ENCODE data around the gene ARMC5. TPM values are rescaled to one million over a fixed set of nuclear protein-coding genes. Genes with fewer than 3 reads are reported as not detected.
"Not testable (repeated sequence)": the region's sequence is repeated elsewhere in the genome, so short reads cannot be mapped to it uniquely, and the experiment has no call there.

The ARMC5 gene
- polyA plus RNA-seq, 4 donors: 12.3 to 20.5 (median 14.1) TPM

DNA sequence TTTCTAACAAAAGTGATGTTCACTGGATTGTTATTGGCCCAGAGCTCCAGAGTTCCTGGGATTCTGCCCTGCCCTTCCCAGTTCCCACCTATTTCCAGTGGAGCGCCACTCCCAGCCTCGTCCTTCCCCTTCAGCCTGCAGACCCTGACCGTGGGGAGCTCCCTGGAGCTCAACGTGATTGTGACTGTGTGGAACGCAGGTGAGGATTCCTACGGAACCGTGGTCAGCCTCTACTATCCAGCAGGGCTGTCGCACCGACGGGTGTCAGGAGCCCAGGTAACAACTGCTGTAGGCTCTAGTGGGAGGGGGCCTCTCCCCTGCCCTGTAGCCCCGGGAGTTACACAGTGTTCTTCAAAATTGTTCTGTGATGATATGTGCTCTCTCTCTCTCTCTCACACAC is 42.9 kb upstream of the ARMC5 start:
- Histone ChIP-seq H3K36me3 (ENCODE audit: control insufficient read depth in 3 of 3, insufficient read depth in 2 of 3, low read depth in 1 of 3, low read length in 3 of 3) (no peaks in the 10 kb centered on the region), H3K27ac (ENCODE audit: low read depth in 1 of 3, low read length in 2 of 3) (no peak overlapping the region), H3K4me3 (ENCODE audit: low read depth in 1 of 3, low read length in 3 of 3) (no peak overlapping the region), H3K27me3 (ENCODE audit: control insufficient read depth in 3 of 3, insufficient read depth in 3 of 3, low read length in 3 of 3) (peaks cover 0 to 4% (median 0%) of the 10 kb centered on the region in 3 donors), H3K9me3 (ENCODE audit: control insufficient read depth in 2 of 2, insufficient read depth in 1 of 2, low read depth in 1 of 2, low read length in 1 of 2) (no peaks in the 10 kb centered on the region), H3K4me1 (ENCODE audit: control insufficient read depth in 3 of 3, insufficient read depth in 2 of 3, low read depth in 1 of 3, low read length in 2 of 3) (no peaks in the 10 kb centered on the region)
- DNase-seq: no peak
- FAIRE-seq: no peak
- WGBS, 3 donors: 70 to 78% (median 76%) methylated on average over 11 of the region's 11 CpGs

GRCh38 chr16:31417036-31417435 is 42.3 kb upstream of the ARMC5 start:
- H3K27ac ChIP-seq (ENCODE audit: low read depth in 1 of 3, low read length in 2 of 3); H3K4me1 ChIP-seq (ENCODE audit: control insufficient read depth in 3 of 3, insufficient read depth in 2 of 3, low read depth in 1 of 3, low read length in 2 of 3); FAIRE-seq; DNase-seq; H3K9me3 ChIP-seq (ENCODE audit: control insufficient read depth in 2 of 2, insufficient read depth in 1 of 2, low read depth in 1 of 2, low read length in 1 of 2); H3K27me3 ChIP-seq (ENCODE audit: control insufficient read depth in 3 of 3, insufficient read depth in 3 of 3, low read length in 3 of 3); H3K36me3 ChIP-seq (ENCODE audit: control insufficient read depth in 3 of 3, insufficient read depth in 2 of 3, low read depth in 1 of 3, low read length in 3 of 3); H3K4me3 ChIP-seq (ENCODE audit: low read depth in 1 of 3, low read length in 3 of 3): not testable (repeated sequence)
- 78 to 86% (median 85%) methylated on average over 1 to 2 of the region's 2 CpGs for WGBS, 3 donors

- Histone ChIP-seq H3K27me3 (ENCODE audit: control insufficient read depth in 3 of 3, insufficient read depth in 3 of 3, low read length in 3 of 3) (peaks cover 0 to 4% (median 0%) of the 10 kb centered on the region in 3 donors), H3K36me3 (ENCODE audit: control insufficient read depth in 3 of 3, insufficient read depth in 2 of 3, low read depth in 1 of 3, low read length in 3 of 3) (no peaks in the 10 kb centered on the region), H3K4me3 (ENCODE audit: low read depth in 1 of 3, low read length in 3 of 3) (no peak overlapping the region), H3K9me3 (ENCODE audit: control insufficient read depth in 2 of 2, insufficient read depth in 1 of 2, low read depth in 1 of 2, low read length in 1 of 2) (no peaks in the 10 kb centered on the region), H3K4me1 (ENCODE audit: control insufficient read depth in 3 of 3, insufficient read depth in 2 of 3, low read depth in 1 of 3, low read length in 2 of 3) (no peaks in the 10 kb centered on the region), H3K27ac (ENCODE audit: low read depth in 1 of 3, low read length in 2 of 3) (no peak overlapping the region)
- FAIRE-seq (no peak), DNase-seq (no peak)
- 93 to 99% (median 94%) methylated on average over 5 of the region's 5 CpGs for WGBS, 3 donors
Measured at GRCh38 chr16:31417916-31418315, 41.4 kb upstream of the ARMC5 start.

DNA sequence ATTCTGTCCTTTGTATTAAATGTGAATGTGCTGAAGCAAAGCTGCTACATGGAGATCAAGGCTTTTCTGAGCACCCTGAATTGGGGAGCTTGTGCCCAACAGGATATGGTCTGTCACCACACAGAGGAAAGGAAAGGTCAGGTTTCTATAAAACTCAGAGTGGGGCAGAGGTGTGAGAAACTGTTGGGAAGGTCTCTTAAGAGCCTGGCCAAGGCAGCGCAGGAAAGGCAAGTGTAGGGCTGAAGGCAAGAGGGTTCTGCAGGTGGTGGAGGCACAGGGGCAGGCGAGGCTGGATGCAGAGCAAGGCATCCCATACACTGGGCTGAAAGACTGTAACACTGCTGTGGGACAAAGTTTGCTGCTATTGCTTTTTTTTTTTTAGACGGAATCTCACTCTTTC is 39.3 kb upstream of the ARMC5 start:
- H3K4me1 ChIP-seq (ENCODE audit: control insufficient read depth in 3 of 3, insufficient read depth in 2 of 3, low read depth in 1 of 3, low read length in 2 of 3): no peaks in the 10 kb centered on the region
- no peak overlapping the region for H3K4me3 ChIP-seq (ENCODE audit: low read depth in 1 of 3, low read length in 3 of 3)
- no peaks in the 10 kb centered on the region for H3K36me3 ChIP-seq (ENCODE audit: control insufficient read depth in 3 of 3, insufficient read depth in 2 of 3, low read depth in 1 of 3, low read length in 3 of 3)
- FAIRE-seq (no peak), DNase-seq (no peak)
- H3K27ac ChIP-seq (ENCODE audit: low read depth in 1 of 3, low read length in 2 of 3): no peak overlapping the region
- 66 to 79% (median 68%) methylated on average over 3 of the region's 3 CpGs for WGBS, 3 donors
- H3K9me3 ChIP-seq (ENCODE audit: control insufficient read depth in 2 of 2, insufficient read depth in 1 of 2, low read depth in 1 of 2, low read length in 1 of 2): no peaks in the 10 kb centered on the region
- no peaks in the 10 kb centered on the region for H3K27me3 ChIP-seq (ENCODE audit: control insufficient read depth in 3 of 3, insufficient read depth in 3 of 3, low read length in 3 of 3)

DNA sequence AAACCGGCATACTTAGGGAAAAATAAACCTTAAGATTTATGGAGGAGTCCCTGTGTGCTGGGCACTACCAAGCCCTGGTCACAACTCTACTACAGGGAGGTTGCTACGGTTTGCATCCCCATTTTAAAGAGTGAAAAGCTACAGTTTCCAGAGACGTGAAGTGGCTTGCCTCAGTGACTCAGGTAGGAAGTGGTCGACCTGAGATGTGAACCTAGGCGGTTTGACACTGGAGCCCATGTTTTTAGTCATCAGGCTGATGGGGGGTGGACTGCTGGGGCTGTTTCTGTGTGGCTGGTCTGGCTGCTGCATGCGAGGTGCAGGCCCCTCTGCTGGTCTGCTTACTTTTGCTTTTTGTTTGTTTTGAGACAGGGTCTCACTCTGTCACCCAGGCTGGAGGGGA is 37.7 kb upstream of the ARMC5 start:
- DNase-seq (peak in 1 of 2 donors; percentile 46), FAIRE-seq (no peak)
- Histone ChIP-seq H3K9me3 (ENCODE audit: control insufficient read depth in 2 of 2, insufficient read depth in 1 of 2, low read depth in 1 of 2, low read length in 1 of 2) (no peaks in the 10 kb centered on the region), H3K27ac (ENCODE audit: low read depth in 1 of 3, low read length in 2 of 3) (no peak overlapping the region), H3K4me1 (ENCODE audit: control insufficient read depth in 3 of 3, insufficient read depth in 2 of 3, low read depth in 1 of 3, low read length in 2 of 3) (no peaks in the 10 kb centered on the region), H3K4me3 (ENCODE audit: low read depth in 1 of 3, low read length in 3 of 3) (no peak overlapping the region), H3K27me3 (ENCODE audit: control insufficient read depth in 3 of 3, insufficient read depth in 3 of 3, low read length in 3 of 3) (no peaks in the 10 kb centered on the region), H3K36me3 (ENCODE audit: control insufficient read depth in 3 of 3, insufficient read depth in 2 of 3, low read depth in 1 of 3, low read length in 3 of 3) (no peaks in the 10 kb centered on the region)
- WGBS, 3 donors: 44 to 79% (median 60%) methylated on average over 6 of the region's 6 CpGs

DNA sequence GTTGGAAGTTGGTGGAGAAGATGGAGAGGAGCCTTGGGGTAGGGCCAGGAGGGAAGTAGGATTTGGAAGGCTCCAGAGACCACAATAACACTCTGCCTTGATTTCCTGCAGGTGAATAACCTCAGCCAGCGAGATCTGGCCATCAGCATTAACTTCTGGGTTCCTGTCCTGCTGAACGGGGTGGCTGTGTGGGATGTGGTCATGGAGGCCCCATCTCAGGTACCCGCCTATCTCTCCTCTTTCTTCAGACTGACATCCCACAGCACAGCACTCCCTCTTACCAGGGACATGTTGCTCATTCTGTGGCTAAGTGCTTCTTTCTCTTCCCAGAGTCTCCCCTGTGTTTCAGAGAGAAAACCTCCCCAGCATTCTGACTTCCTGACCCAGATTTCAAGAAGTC is 36.1 kb upstream of the ARMC5 start:
- H3K36me3 ChIP-seq (ENCODE audit: control insufficient read depth in 3 of 3, insufficient read depth in 2 of 3, low read depth in 1 of 3, low read length in 3 of 3): no peaks in the 10 kb centered on the region
- DNase-seq: no peak
- FAIRE-seq: no peak
- H3K4me3 ChIP-seq (ENCODE audit: low read depth in 1 of 3, low read length in 3 of 3): no peak overlapping the region
- H3K4me1 ChIP-seq (ENCODE audit: control insufficient read depth in 3 of 3, insufficient read depth in 2 of 3, low read depth in 1 of 3, low read length in 2 of 3): peaks cover 2 to 5% (median 3%) of the 10 kb centered on the region in 3 donors
- 56 to 82% (median 57%) methylated on average over 3 of the region's 3 CpGs for WGBS, 3 donors
- peaks cover 0 to 5% of the 10 kb centered on the region in 2 donors for H3K9me3 ChIP-seq (ENCODE audit: control insufficient read depth in 2 of 2, insufficient read depth in 1 of 2, low read depth in 1 of 2, low read length in 1 of 2)
- H3K27ac ChIP-seq (ENCODE audit: low read depth in 1 of 3, low read length in 2 of 3): no peak overlapping the region
- H3K27me3 ChIP-seq (ENCODE audit: control insufficient read depth in 3 of 3, insufficient read depth in 3 of 3, low read length in 3 of 3): no peaks in the 10 kb centered on the region

DNA sequence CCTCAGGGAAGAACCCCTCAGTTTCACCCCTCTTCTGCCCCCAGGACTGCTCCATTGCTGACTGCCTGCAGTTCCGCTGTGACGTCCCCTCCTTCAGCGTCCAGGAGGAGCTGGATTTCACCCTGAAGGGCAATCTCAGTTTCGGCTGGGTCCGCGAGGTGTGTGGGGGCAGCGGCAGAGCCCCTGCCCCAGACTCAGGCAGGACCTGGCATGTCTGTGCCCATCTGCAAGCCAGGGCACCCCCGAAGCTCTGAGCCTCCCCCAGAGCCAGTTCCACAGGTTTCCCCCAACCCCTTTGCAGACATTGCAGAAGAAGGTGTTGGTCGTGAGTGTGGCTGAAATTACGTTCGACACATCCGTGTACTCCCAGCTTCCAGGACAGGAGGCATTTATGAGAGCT is 35.5 kb upstream of the ARMC5 start:
- Histone ChIP-seq H3K27ac (ENCODE audit: low read depth in 1 of 3, low read length in 2 of 3) (no peak overlapping the region), H3K36me3 (ENCODE audit: control insufficient read depth in 3 of 3, insufficient read depth in 2 of 3, low read depth in 1 of 3, low read length in 3 of 3) (no peaks in the 10 kb centered on the region), H3K4me3 (ENCODE audit: low read depth in 1 of 3, low read length in 3 of 3) (no peak overlapping the region), H3K27me3 (ENCODE audit: control insufficient read depth in 3 of 3, insufficient read depth in 3 of 3, low read length in 3 of 3) (no peaks in the 10 kb centered on the region), H3K4me1 (ENCODE audit: control insufficient read depth in 3 of 3, insufficient read depth in 2 of 3, low read depth in 1 of 3, low read length in 2 of 3) (peaks cover 2 to 5% (median 4%) of the 10 kb centered on the region in 3 donors), H3K9me3 (ENCODE audit: control insufficient read depth in 2 of 2, insufficient read depth in 1 of 2, low read depth in 1 of 2, low read length in 1 of 2) (peaks cover 0 to 5% of the 10 kb centered on the region in 2 donors)
- DNase-seq (no peak), FAIRE-seq (no peak)
- 77 to 84% (median 81%) methylated on average over 12 of the region's 12 CpGs for WGBS, 3 donors

DNA sequence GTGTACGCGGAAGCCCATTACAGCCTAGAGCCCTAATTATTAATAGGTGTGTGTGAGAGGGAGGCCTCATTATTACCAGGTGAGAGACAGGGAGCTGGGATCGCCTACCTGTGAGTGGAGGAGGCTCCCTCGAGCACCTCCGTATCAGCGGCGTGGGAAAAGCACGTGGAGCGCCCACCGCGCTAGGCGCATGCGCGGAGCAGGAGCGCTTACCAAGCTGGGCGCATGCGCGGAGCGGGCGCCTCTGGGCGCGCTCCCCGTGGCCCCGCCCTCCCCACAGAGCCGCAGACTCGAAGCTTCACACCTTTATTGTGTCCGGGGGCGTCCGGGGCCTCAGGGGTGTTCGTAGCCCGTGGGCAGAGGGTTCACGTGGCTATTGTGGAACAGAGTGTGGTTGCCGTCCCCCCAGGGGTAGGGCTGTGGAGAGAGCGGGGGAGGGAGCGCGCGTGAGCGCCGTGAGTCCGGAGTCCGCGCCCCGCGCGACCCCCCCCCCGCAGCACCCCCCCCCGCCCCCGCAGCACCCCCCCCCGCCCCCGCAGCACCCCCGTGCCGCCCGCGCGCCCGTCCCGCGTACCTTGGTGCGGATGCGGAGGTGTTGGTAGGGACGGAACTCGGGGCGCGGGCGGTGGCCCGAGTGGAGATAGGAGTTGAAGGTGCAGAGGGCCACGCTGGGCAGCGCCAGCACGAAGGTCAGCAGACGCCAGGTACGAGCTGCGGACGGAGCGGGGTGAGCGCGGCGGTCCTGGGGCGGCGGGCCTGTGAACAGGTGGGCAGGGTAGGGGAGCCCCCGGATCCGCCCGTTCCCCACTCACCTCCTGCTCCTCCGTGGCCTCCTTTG is 31.6 kb upstream of the ARMC5 start:
- Histone ChIP-seq H3K27ac (ENCODE audit: low read depth in 1 of 3, low read length in 2 of 3) (peak overlapping the region in 2 of 3 donors; percentile 56 to 95), H3K4me1 (ENCODE audit: control insufficient read depth in 3 of 3, insufficient read depth in 2 of 3, low read depth in 1 of 3, low read length in 2 of 3) (peaks cover 4 to 16% (median 5%) of the 10 kb centered on the region in 3 donors), H3K9me3 (ENCODE audit: control insufficient read depth in 2 of 2, insufficient read depth in 1 of 2, low read depth in 1 of 2, low read length in 1 of 2) (peaks cover 0 to 5% of the 10 kb centered on the region in 2 donors), H3K4me3 (ENCODE audit: low read depth in 1 of 3, low read length in 3 of 3) (peak overlapping the region in 2 of 3 donors; percentile 54 to 70), H3K36me3 (ENCODE audit: control insufficient read depth in 3 of 3, insufficient read depth in 2 of 3, low read depth in 1 of 3, low read length in 3 of 3) (no peaks in the 10 kb centered on the region), H3K27me3 (ENCODE audit: control insufficient read depth in 3 of 3, insufficient read depth in 3 of 3, low read length in 3 of 3) (no peaks in the 10 kb centered on the region)
- 13 to 29% (median 17%) methylated on average over 39 to 68 of the region's 83 CpGs for WGBS, 3 donors
- FAIRE-seq (no peak), DNase-seq (peak; percentile 79 to 86)

- peaks cover 4 to 16% (median 5%) of the 10 kb centered on the region in 3 donors for H3K4me1 ChIP-seq (ENCODE audit: control insufficient read depth in 3 of 3, insufficient read depth in 2 of 3, low read depth in 1 of 3, low read length in 2 of 3)
- H3K27me3 ChIP-seq (ENCODE audit: control insufficient read depth in 3 of 3, insufficient read depth in 3 of 3, low read length in 3 of 3): no peaks in the 10 kb centered on the region
- peaks cover 0 to 5% of the 10 kb centered on the region in 2 donors for H3K9me3 ChIP-seq (ENCODE audit: control insufficient read depth in 2 of 2, insufficient read depth in 1 of 2, low read depth in 1 of 2, low read length in 1 of 2)
- no peak for DNase-seq
- no peak for FAIRE-seq
- H3K36me3 ChIP-seq (ENCODE audit: control insufficient read depth in 3 of 3, insufficient read depth in 2 of 3, low read depth in 1 of 3, low read length in 3 of 3): no peaks in the 10 kb centered on the region
- 35 to 60% (median 58%) methylated on average over 7 of the region's 7 CpGs for WGBS, 3 donors
- peak within 1 kb of the TSS in 2 of 3 donors; percentile 56 to 95 for H3K27ac ChIP-seq (ENCODE audit: low read depth in 1 of 3, low read length in 2 of 3)
- H3K4me3 ChIP-seq (ENCODE audit: low read depth in 1 of 3, low read length in 3 of 3): peak within 1 kb of the TSS in 2 of 3 donors; percentile 54 to 70
Measured at GRCh38 chr16:31428279-31428597, 31.1 kb upstream of the ARMC5 start, which contains the start of gene COX6A2. Gene COX6A2 (minus strand): TSS chr16:31428360. CDS start chr16:31428325, 35 bp downstream.
